Measurements from ENCODE around the gene MRPL28.
A peak's percentile ranks its signal among the peaks of the same experiment; 100 is the strongest.

The MRPL28 gene

GRCh38 chr16:322476-323143, 47.7 kb downstream of the MRPL28 start:
- Mint-ChIP-seq H3K4me3 (no peak overlapping the region), H3K27me3 (no peaks in the 10 kb centered on the region), H3K36me3 (ENCODE audit: low read depth) (peaks cover 67% of the 10 kb centered on the region), H3K4me1 (ENCODE audit: low read depth) (peaks cover 47% of the 10 kb centered on the region), H3K27ac (peak overlapping the region; percentile 33), H3K9me3 (no peaks in the 10 kb centered on the region)
- intact Hi-C loops (cut with micrococcal nuclease): no loop called here

DNA sequence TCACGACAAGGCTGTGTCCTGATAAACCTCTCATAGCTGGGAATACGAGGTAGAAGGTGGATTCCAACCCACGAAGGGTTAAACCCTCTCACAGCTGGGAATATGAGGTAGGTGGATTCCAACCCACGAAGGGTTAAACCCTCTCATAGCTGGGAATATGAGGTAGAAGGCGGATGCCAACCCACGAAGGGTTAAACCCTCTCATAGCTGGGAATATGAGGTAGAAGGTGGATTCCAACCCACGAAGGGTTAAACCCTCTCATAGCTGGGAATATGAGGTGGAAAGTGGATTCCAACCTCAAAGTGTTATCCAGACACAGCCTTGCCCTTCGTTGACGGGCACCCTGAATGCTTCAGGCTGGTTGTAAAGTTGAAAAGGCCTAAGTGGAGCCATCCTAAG, 48.8 kb downstream of the MRPL28 start:
- Mint-ChIP-seq H3K27me3 (no peaks in the 10 kb centered on the region), H3K9me3 (no peaks in the 10 kb centered on the region), H3K4me3 (no peak overlapping the region), H3K27ac (no peak overlapping the region), H3K36me3 (ENCODE audit: low read depth) (peaks cover 74% of the 10 kb centered on the region), H3K4me1 (ENCODE audit: low read depth) (peaks cover 37% of the 10 kb centered on the region)
- intact Hi-C loops (cut with micrococcal nuclease): no loop called here

GRCh38 chr16:320206-320605, 50.1 kb downstream of the MRPL28 start:
- H3K27ac Mint-ChIP-seq: no peak overlapping the region
- no peaks in the 10 kb centered on the region for H3K9me3 Mint-ChIP-seq
- H3K4me3 Mint-ChIP-seq: no peak overlapping the region
- intact Hi-C loops (cut with micrococcal nuclease): no loop called here
- no peaks in the 10 kb centered on the region for H3K27me3 Mint-ChIP-seq
- H3K4me1 Mint-ChIP-seq (ENCODE audit: low read depth): peaks cover 28% of the 10 kb centered on the region
- peaks cover 76% of the 10 kb centered on the region for H3K36me3 Mint-ChIP-seq (ENCODE audit: low read depth)

GRCh38 chr16:318628-319027, 51.7 kb downstream of the MRPL28 start:
- H3K4me3 Mint-ChIP-seq: no peak overlapping the region
- peak overlapping the region; percentile 15 for H3K27ac Mint-ChIP-seq
- H3K36me3 Mint-ChIP-seq (ENCODE audit: low read depth): peaks cover 76% of the 10 kb centered on the region
- intact Hi-C loops (cut with micrococcal nuclease): loop anchor here (5.0 kb wide), 1 partner anchor 34 kb away; the partner anchor contains the start of gene AXIN1
- no peaks in the 10 kb centered on the region for H3K9me3 Mint-ChIP-seq
- peaks cover 13% of the 10 kb centered on the region for H3K4me1 Mint-ChIP-seq (ENCODE audit: low read depth)
- H3K27me3 Mint-ChIP-seq: no peaks in the 10 kb centered on the region

GRCh38 chr16:317583-317982, 52.8 kb downstream of the MRPL28 start:
- intact Hi-C loops (cut with micrococcal nuclease): loop anchor here (5.0 kb wide), 1 partner anchor 35 kb away; the partner anchor contains the start of gene AXIN1
- Mint-ChIP-seq H3K9me3 (no peaks in the 10 kb centered on the region), H3K4me1 (ENCODE audit: low read depth) (peaks cover 5% of the 10 kb centered on the region), H3K27ac (no peak overlapping the region), H3K4me3 (no peak overlapping the region), H3K27me3 (no peaks in the 10 kb centered on the region), H3K36me3 (ENCODE audit: low read depth) (peaks cover 82% of the 10 kb centered on the region)

Measured in dendritic cell treated with granulocyte-macrophage colony-stimulating factor and Interleukin-4, amounts not matched to agents 40 ng/mL and 50 ng/mL, for 4 days (primary cell).